Breast epithelium (tissue), 3 donors: ENCODE measurements around the gene NDFIP2.

Experiments used
- POLR2A ChIP-seq: fragments of 450-650 bp; IDR thresholded peaks from one replicate; pipeline ENCODE4 v1.6.1; 2016; ENCODE audit warnings: antibody characterized with exemption, mild to moderate bottlenecking, moderate library complexity
- TF ChIP-seq, protein P1 (sequence below), 3 donors: fragments of 450-650 bp; IDR thresholded peaks; one replicate each; pipeline ENCODE4 v1.5.1; 2016 to 2017; ENCODE audit warnings: antibody characterized with exemption in 3 of 3, mild to moderate bottlenecking in 3 of 3, moderate library complexity in 3 of 3

DNA sequence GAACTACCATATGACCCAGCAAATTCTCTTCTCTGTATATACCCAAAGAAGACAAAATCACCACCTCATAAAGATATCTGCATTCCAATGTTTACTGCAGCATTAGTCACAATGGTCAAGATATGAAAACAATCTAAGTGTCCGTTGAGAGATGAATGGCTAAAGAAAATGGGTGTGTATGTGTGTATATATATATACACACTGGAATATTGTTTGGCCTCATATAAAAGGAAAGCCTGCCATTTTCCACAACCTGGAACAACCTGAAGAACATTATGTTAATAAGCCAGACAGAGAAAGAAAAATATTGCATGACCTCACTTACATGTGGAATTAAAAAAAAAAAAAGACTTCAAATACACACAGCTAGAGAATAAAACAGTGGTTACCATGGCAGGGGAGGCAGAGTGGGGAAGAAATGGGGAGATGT lies 45.4 kb upstream of the NDFIP2 start:
- TF ChIP-seq, protein P1, sequence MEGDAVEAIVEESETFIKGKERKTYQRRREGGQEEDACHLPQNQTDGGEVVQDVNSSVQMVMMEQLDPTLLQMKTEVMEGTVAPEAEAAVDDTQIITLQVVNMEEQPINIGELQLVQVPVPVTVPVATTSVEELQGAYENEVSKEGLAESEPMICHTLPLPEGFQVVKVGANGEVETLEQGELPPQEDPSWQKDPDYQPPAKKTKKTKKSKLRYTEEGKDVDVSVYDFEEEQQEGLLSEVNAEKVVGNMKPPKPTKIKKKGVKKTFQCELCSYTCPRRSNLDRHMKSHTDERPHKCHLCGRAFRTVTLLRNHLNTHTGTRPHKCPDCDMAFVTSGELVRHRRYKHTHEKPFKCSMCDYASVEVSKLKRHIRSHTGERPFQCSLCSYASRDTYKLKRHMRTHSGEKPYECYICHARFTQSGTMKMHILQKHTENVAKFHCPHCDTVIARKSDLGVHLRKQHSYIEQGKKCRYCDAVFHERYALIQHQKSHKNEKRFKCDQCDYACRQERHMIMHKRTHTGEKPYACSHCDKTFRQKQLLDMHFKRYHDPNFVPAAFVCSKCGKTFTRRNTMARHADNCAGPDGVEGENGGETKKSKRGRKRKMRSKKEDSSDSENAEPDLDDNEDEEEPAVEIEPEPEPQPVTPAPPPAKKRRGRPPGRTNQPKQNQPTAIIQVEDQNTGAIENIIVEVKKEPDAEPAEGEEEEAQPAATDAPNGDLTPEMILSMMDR (IDR thresholded peaks at IDR 0.05), result no peak
- TF ChIP-seq POLR2A, result no peak
